GM12891 (cell line): Measurements from ENCODE around the gene SAMD4B.
A peak's percentile ranks its signal among the peaks of the same experiment; 100 is the strongest.

Source experiments
- DNase-seq: peaks from one replicate; pipeline ENCODE4 v3.0.0; 2011; ENCODE audit warnings: low spot score; ENCODE audit not compliant: insufficient read length
- FAIRE-seq: peaks from 2 replicates; lab custom pipeline; 2011; peaks lifted over from hg19 to GRCh38; lab: Jason Lieb, UNC
- PAX5 ChIP-seq: IDR thresholded peaks from 2 replicates; pipeline ENCODE4 v1.6.1; 2011; ENCODE audit warnings: low read length, moderate library complexity, mild to moderate bottlenecking; ENCODE audit not compliant: insufficient read depth, severe bottlenecking
- POLR2A ChIP-seq: IDR thresholded peaks from 2 replicates; pipeline ENCODE4 v1.6.1; 2011; ENCODE audit warnings: low read depth, low read length, control low read depth
- POLR2AphosphoS5 ChIP-seq: IDR thresholded peaks from 2 replicates; pipeline ENCODE4 v1.6.1; 2011; ENCODE audit warnings: low read depth, low read length, control low read depth
- POU2F2 ChIP-seq: IDR thresholded peaks from 2 replicates; pipeline ENCODE4 v1.6.1; 2011; ENCODE audit warnings: low read depth, mild to moderate bottlenecking, control low read depth, low read length, moderate library complexity
- SPI1 ChIP-seq: IDR thresholded peaks from 2 replicates; pipeline ENCODE4 v1.6.1; 2011; ENCODE audit warnings: low read depth, low read length, control low read depth
- TAF1 ChIP-seq: IDR thresholded peaks from 2 replicates; pipeline ENCODE4 v1.6.1; 2011; ENCODE audit warnings: low read depth, low read length, control low read depth

The SAMD4B gene

GRCh38 chr19:39310558-39311311 lies 31.5 kb upstream of the SAMD4B start:
- no peak for DNase-seq
- TF ChIP-seq PAX5, result no peak
- no peak for TF ChIP-seq POLR2AphosphoS5
- no peak for TF ChIP-seq POU2F2
- TF ChIP-seq POLR2A, result no peak
- no peak for TF ChIP-seq SPI1
- no peak for TF ChIP-seq TAF1
- no peak for FAIRE-seq

- FAIRE-seq (no peak), DNase-seq (no peak)
- TF ChIP-seq POLR2AphosphoS5, result no peak
- no peak for TF ChIP-seq POU2F2
- no peak for TF ChIP-seq POLR2A
- TF ChIP-seq PAX5, result no peak
- TF ChIP-seq SPI1, result no peak
- no peak for TF ChIP-seq TAF1
These were observed 28.0 kb upstream of the SAMD4B start for GRCh38 chr19:39314016-39314728.

- FAIRE-seq (no peak), DNase-seq (no peak)
- TF ChIP-seq TAF1 (no peak), POU2F2 (no peak), PAX5 (no peak)
These were observed 26.3 kb upstream of the SAMD4B start for GRCh38 chr19:39315933-39316332.

GRCh38 chr19:39316627-39317321 lies 25.4 kb upstream of the SAMD4B start:
- peak; percentile 50 for FAIRE-seq
- no peak for DNase-seq
- TF ChIP-seq TAF1, result no peak
- TF ChIP-seq PAX5, result no peak
- no peak for TF ChIP-seq SPI1
- TF ChIP-seq POLR2AphosphoS5, result no peak
- TF ChIP-seq POLR2A, result no peak
- no peak for TF ChIP-seq POU2F2

GRCh38 chr19:39317476-39317875 lies 24.7 kb upstream of the SAMD4B start:
- TF ChIP-seq POLR2AphosphoS5 (no peak), SPI1 (no peak)
- no peak for FAIRE-seq

GRCh38 chr19:39318071-39318470 lies 24.1 kb upstream of the SAMD4B start:
- DNase-seq (no peak), FAIRE-seq (no peak)
- TF ChIP-seq SPI1 (no peak), TAF1 (no peak)

More at GRCh38 chr19:39317476-39317875, 24.7 kb upstream of the SAMD4B start:
- DNase-seq, result no peak

- no peak for DNase-seq
- no peak for FAIRE-seq
- TF ChIP-seq POU2F2 (no peak), PAX5 (no peak), POLR2AphosphoS5 (no peak), POLR2A (no peak), SPI1 (no peak), TAF1 (no peak)
These were observed 23.5 kb upstream of the SAMD4B start for GRCh38 chr19:39318690-39319089.

GRCh38 chr19:39319098-39319891 lies 22.9 kb upstream of the SAMD4B start:
- peak; percentile 83 for FAIRE-seq
- no peak for DNase-seq
- TF ChIP-seq PAX5 (no peak), POLR2A (no peak), TAF1 (no peak), POLR2AphosphoS5 (no peak)

GRCh38 chr19:39319892-39320248 lies 22.4 kb upstream of the SAMD4B start:
- no peak for FAIRE-seq

More at GRCh38 chr19:39319892-39320248, 22.4 kb upstream of the SAMD4B start:
- no peak for TF ChIP-seq PAX5
- TF ChIP-seq POLR2A, result no peak
- no peak for TF ChIP-seq TAF1
- TF ChIP-seq POU2F2, result no peak
- TF ChIP-seq POLR2AphosphoS5, result no peak
- no peak for TF ChIP-seq SPI1
- DNase-seq, result no peak
